ENCODE results near the gene ZNF14.
"Not testable (repeated sequence)": the region's sequence is repeated elsewhere in the genome, so short reads cannot be mapped to it uniquely, and the experiment has no call there.

ZNF14 gene

DNA sequence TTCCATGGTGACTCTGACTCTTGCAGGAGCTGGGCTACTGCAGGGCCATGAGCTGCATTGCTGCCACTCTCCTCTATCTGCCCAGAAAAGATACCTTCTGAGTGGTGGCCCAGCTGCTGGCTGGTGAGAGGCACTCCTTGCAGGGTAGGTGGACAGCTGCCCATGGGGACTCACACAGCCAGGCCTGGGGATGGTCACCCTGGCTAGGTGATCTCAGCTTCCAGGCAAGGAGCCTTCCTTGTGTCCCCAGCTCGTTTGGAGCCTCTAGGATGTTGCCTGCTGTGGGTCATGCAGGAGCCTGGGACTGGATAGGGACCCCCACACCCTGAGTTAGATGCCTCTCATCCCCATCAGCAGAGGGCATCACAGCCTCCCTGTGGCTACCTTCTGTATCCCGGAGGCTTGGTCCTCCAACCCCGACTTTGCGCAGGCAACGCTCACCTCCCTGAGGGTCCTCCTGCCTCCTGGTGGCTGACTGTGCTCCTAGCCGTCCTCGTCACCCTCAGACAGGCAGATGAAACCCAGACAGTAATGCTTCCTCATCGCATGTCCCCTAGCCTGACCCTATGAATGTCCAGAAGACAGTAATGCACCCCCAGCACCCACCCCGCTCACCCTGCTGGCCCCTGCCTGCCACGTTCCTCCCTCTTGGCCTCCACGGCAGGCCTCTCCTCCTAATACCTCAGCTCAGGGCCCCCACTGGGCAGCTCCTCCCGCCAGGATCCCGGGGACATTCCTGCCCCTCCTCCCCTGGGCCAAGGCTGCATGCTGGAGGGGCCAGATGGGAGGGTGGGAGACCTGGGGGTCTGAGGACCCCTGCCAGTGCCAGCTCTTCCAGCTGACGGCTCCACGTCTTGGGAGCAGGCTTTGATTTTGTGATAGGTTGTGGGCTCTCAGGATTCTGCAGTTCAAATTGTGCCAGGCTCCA, 13.6 kb upstream of the ZNF14 start:
- no peak for DNase-seq

DNA sequence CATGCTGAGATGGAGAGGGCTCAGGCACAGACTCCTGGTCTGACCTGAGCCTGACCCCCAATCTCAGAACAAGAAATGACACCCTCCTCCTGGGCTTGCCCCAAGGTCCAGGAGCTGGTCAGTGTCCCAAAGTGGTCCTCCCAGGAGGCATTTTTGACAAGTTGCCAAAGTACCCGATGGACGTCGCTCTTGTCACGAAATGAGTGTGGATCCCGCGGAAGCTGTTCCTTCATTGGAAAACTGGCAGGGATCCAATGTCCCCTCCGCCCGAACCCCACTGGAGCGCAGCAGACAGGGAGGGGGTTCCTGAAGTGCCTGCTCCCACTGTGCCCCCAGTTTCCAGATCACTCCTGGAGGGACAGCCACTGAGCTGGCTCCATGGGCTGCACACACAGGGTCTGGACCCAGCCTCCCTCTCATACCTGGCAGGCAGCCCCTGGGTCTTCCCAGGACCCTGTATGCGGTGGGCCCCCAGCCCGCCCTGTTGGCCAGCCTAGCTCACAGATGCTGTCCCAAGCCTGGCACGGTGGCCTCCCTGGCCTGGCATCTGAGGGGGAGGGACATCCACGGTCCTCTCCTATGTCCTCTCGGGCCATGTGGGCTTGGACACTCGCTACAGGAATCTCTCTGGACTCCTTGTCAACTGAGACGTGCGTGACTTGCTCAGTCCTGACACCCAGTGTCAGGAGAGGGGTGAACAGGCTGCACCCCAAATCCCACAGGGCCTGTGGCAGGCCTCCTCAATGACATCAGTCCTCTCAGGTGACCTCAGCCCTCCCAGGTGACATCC, 12.8 kb upstream of the ZNF14 start:
- DNase-seq, result no peak

DNA sequence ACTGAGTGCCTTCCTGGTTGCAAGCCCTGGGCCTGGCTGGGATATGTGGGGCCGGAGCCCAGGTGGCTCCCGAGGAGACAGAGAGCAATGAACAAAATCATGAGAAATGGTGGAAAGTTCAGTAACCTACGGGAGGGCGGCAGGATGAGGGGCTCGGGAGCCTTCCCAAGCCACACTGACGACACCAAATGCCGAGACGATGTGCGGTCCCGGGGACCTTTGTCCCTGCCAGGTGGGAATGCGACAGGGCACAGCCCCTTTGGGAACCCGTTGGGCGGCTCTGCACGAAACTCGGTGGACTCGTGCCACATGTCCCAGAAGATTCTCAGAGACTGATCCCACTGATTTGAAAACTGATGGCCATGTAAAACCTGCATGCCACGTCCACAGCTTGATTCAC, 11.7 kb upstream of the ZNF14 start:
- DNase-seq, result no peak

DNA sequence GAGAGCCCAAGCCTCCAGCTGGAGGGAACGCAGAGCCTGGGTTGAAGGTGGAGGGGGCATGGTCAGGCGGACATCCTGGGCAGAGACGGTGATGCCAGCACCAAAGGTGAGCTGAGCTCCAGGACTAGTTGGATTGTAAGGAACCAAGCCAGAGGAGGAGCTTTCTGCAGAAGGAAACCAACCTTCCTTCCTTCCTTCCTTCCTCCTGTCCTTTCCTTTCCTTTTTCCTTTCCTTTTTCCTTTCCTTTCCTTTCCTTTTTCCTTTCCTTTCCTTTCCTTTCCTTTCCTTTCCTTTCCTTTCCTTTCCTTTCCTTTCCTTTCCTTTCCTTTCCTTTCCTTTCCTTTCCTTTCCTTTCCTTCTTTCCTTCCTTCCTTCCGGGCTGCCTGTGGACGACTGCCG, 11.0 kb upstream of the ZNF14 start:
- not testable (repeated sequence) for DNase-seq

DNA sequence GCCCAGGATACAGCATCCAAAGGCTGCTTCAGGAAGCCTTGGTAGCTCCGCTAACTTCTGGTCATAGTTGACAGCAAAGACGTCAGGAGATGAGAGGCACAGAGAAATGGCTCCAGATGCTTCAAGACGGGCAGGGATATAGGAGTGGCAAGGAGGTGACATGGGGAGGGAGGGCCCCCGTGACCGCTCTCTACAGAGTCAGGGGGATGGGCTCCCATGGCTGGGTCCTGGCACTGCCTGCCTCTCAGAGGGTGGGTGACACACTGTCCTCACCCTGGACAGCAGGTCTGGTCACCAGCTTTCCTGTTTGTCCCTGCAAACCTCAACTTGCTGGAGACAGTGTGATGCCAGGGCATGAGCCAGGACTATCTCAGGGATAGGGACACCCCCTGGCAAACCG, 10.3 kb upstream of the ZNF14 start:
- DNase-seq, result no peak

DNA sequence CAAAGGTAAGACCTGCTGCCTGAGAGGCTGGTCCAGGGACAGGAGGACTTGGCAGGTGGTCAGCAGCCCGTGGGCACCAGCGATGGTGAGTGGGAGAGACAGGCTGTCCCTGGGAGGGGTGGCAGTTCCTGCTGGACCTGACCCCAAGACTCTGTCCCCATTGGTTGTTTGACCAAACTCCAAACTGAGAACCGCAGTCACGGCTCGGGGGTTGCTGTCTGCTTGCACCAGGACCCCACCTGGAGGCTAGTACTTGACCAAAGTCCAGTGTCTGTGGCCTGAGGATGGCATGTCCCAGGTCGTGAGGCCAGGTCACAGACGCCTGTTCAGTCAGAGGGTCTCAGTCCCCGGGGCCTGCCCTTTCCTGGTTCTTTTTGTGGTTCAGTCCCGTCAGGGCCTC, 9.9 kb upstream of the ZNF14 start:
- no peak for DNase-seq

DNA sequence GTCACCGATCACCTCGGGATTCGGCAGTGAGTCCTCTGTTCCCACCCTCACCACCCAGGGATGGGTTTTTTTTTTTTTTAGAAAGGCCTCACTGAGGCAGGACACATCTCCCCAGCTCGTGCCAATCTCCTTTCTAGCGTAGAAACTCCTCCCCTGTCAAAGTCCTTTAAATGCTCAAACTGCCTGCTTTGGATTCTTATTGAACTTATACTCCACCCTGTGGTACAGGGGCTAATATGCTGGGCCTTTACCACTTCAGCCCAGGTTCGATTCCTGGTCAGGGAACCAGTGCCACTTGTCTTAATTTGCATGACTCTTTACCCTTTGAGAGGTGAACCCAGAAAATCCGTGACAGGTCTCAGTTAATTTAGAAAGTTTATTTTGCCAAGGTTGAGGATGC, 8.3 kb upstream of the ZNF14 start:
- no peak for DNase-seq

DNA sequence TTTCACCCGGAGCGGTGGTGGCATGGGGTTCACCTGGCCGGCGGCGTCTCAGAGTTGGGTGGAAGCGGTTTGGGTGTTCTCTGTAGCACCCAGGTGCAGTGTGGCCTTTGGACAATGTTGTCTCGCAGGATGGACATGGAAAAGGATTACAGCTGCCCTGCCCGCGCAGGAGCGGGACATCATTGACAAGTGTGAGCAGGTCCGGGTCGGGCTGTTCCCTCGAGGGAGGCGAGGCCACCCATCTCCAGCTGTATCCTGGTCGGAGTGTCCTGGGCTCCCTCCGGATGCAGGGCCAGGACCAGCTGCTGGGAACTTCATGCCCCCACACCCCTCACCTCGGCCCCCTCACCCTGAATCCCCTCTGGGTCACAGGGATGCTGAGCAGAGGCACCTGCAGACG, 7.8 kb upstream of the ZNF14 start:
- no peak for DNase-seq

DNA sequence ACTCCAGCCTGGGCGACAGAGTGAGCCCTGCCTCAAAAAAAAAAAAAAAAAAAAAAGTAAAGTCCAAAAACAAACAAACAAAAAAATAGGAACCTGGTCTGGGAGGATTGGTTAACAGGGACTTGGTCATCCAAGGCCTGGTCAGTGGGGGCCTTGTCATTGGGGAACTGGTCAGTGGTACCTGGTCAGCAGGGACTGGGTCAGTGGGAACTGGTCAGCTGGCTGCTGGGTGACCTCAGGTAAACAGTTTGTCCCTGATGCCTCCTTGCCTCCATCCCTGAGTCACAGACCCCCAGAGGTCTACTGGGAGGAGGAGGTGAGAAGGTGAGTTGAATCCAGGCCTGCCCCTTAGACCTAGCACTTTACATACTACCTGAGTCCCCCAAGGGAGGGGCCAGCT, 5.7 kb upstream of the ZNF14 start:
- DNase-seq, result no peak

DNA sequence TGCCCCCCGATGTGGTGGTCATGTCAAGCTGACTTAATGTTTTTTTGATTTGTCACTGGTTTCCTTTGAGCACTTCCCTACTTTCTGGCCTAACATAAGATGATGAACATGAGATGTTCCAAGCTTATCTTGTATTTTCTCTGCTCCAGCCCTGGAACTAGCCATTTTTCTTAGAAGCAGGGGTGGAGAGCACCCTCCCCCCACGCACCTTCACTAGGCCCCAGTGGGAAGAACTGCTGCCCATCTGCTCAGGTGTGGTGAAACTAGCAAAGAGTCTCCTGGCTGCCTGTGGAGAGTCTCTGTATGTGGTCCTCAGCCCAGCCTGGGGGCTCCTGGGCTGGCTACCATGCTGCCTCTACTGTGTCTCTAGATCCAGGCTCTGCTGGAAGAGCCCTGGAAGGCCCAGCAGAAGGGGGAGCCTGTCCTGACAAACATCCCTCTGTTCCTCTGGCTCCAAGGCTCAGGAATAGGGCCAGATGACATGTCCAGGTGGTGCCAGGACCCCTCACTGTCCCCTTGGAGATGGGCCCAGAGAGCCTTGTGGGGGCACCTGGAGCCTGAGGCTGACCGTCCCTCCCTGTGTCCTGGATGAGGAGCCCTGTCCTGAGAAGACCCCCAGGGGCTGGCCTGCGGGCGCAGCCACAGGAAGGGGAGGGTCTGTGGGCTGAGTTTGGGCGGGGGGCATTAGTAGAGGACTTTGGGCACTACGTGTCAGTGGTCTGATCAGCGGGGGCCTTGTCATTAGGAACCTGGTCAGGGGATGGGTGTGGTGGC, 4.8 kb upstream of the ZNF14 start:
- no peak for DNase-seq

DNA sequence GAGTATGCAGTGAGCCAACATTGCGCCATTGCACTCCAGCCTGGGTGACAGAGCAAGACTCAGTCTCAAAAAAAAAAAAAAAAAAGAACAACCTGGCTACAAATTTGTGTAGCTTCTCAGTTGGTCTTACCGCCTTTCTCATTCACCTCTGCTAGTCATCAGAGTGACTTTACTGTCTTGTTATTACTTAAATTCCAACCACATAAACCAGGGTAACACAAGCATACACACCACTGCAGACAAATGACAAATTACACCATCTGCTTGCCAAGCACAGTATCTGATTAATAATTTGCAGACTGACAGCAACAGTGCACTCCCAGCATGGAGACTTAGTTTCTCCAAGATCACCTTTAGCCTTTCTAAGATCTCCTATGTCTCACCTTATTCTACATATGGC, 11.0 kb downstream of the ZNF14 start:
- DNase-seq, result no peak

DNA sequence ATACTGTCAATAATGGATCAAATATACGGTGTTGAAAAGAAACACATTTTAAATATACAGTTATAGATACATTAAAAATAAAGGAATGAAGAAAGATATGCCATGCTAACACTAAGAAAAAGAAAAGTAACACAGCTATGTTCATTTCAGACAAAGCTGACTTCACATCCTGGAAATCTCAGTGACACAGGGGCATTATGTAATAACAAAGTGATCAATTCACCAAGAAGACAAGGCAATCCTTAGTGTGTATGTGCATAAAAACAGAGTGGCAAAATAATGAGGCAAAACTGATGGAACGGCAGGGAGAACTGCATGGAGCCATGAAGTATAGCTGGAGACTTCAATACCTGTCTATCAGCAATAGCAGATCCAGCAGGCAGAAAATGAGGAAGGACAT, 13.1 kb downstream of the ZNF14 start:
- DNase-seq, result no peak

DNA sequence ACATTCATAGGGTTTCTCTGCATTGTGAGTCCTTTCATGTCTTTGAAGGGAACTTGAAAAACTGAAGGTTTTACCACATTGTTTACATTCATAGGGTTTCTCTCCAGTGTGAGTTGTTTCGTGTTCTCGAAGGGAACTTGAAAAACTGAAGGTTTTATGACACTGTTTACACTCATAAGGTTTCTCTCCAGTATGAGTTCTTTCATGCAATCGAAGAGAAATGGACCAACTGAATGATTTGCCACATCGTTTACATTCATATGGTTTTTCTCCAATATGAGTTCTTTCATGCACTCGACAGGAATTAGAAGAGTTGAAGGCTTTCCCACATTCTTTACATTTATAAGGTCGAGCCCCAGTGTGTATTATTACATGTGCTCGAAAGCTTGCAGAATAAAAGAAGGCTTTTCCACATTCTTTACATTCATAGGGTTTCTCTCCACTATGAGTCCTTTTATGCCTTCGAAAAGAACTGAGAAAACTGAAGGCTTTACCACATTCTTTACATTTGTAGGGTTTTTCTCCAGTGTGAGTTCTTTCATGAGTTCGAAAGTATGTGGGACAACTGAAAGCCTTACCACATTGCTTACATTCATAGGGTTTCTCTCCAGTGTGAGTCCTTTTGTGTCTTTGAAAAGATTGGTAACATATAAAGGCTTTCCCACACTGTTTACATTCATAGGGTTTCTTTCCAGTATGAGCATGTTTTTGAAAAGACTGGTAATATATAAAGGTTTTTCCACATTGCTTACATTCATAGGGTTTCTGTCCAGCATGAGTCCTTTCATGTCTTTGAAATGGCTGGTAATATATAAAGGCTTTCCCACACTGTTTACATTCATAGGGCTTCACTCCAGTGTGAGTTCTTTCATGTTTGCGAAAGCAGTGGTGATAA, 20.7 kb downstream of the ZNF14 start:
- no peak for DNase-seq

DNA sequence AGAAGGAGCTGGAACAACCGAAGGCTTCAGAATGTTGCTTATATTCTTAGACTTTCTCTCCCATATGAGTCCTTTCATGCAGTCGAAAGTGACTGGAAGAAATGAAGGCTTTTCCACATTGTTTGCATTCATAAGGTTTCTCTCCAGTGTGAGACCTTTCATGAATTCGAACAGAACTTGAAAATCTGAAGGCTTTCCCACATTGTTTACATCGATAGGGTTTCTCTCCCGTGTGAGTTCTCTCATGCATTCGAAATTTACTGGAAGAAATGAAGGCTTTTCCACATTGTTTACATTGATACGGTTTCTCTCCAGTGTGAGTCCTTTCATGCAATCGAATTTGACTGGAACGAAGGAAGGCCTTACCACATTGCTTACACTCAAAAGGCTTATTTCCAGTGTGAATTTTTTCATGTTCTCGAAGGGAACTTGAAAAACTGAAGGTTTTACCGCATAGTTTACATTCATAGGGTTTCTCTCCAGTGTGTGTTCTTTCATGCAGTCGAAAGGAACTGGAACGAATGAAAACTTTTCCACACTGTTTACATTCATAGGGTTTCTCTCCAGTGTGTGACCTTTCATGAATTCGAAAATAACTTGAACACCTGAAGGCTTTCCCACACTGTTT, 21.5 kb downstream of the ZNF14 start:
- no peak for DNase-seq

DNA sequence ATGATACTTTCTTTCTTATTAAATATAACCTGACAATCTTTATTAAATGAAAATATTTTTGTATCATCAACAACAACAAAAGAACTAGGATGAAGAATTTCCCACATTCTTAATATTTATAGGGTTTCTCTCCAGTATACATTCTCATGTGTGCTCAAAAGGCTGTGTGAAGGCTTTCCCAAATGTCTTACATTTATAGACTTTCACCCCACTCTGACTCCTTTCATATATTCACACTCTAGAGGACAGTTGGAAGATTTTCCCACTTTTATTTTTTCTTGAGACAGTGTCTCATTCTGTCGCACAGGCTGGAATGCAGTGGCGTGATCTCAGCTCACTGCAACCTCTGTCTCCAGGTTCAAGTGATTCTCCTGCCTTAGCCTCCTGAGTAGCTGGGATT, 22.4 kb downstream of the ZNF14 start:
- DNase-seq, result no peak

DNA sequence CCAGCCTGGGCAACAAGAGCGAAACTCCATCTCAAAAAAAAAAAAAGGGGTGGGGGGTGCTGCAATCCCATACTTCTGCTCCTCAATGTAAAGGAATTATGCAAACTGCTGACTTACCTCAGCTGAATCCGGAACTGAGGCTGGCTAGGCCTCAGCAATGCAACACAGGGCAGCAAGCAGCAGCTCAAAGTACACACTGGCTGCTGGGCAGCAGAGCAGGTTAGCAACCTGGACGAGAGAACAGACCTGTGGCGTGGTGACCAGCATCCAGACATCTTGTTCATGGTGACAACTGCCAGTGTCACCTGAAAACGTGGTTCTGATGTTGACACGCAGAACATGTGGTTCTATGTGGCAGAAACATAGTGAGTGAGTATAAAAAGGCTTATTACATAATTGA, 28.1 kb downstream of the ZNF14 start:
- no peak for DNase-seq

DNA sequence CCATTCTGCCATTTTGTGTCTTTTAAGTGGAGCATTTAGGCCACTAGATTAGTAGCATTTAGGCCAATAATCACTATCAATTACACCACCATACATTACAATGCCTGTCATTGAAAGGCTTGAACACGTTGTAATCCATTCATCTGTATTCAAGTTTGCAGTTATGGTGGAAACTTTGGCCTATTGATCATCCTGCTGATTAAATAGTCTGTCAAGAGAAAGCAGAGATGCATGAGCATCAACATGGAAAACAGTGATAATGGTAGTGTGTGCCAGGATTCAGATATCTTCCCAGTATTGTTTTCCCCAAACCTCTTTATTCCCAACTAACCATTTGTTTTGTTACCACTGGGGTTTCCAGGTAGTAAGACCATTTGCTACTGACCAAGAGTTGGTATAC, 32.4 kb downstream of the ZNF14 start:
- DNase-seq, result not testable (repeated sequence)

DNA sequence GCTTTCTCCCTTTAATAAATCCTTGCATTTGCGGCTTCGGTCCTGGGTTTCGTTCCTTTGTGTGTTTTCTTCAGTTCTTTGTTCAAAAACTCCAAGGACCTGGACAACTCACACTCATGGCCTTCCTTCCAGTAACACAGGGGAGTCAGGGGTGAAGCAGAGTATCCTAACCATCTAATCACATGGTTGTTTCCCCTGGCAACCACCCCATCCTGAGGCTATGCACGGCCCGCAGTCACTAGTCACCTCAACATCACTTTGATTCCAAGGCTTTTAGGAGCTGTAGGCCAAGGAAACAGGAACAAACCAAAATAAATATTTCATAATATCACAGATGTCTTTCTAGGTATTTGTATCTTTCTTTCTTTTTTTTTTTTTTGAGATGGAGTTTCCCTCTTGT, 35.3 kb downstream of the ZNF14 start:
- no peak for DNase-seq

DNA sequence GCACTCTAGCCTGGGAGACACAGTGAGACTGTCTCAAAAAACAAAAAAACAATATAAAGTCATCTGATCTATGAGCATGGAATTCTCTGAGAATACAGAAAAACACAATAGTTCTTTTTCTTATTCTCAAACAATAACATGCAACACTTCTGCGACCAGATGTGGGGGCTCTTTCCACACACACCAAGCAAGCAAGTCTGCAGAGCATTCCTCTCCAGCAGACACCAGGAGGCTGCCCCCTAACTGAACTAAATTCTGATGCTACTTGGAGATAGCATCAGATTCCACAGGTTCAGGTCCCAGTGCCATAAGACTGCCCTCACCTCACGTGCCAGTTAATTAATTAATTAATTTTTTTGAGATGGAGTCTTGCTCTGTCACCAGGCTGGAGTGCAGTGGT, 36.5 kb downstream of the ZNF14 start:
- DNase-seq, result no peak

DNA sequence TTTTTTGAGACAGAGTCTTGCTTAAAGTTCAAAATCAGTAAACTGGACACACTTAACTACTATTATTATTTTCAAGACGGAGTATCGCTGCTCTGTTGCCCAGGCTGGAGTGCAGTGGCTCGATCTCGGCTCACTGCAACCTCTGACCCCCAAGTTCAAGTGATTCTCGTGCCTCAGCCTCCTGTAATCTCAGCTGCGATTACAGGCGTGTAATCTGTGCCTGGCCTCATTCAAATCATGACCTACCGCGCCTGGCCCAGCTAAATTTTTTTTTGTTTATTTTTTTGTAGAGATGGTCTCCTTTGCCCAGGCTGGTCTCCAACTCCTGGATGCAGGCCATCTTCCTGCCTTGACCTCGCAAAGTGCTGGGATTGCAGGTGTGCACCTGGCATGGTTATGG, 41.2 kb downstream of the ZNF14 start:
- no peak for DNase-seq

DNA sequence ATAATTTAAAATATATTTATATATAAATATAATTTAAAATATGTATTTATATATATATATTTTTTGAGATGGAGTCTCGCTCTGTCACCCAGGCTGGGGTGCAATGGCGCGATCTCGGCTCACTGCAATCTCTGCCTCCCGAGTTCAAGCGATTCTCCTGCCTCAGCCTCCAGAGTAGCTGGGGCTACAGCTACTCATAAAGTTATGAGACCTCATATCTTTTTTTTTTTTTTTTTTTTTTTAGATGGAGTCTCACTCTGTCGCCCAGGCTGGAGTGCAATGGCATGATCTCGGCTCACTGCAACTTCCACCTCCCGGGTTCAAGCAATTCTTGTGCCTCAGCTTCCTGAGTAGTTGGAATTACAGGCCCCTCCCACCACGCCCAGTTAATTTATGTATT, 43.9 kb downstream of the ZNF14 start:
- not testable (repeated sequence) for DNase-seq

DNA sequence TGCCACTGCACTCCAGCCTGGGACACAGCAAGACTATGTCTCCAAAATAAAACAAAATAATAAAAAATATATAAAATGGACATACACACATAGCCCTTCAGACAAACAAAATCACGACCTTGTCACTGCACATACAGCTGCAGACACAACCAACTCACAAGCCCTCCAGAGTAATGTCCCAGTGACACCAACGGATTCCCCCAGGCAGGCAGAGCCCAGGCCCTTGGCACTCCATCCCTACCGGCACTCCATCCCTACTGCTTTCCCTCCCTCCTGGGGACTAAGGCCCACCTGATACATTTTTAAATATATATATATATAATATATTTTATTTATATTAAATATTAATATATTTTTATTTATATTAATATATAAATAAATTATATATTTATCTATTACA, 45.8 kb downstream of the ZNF14 start:
- no peak for DNase-seq

Data from activated T-cell treated with anti-CD3 and anti-CD28 coated beads, Interleukin-2, amount 50 U/mL, for 48 hours (primary cell).